ENCODE data around the gene MMP25. TPM values are rescaled to one million over a fixed set of nuclear protein-coding genes. Genes with fewer than 3 reads are reported as not detected.
"Not testable (repeated sequence)": the region's sequence is repeated elsewhere in the genome, so short reads cannot be mapped to it uniquely, and the experiment has no call there.

The MMP25 gene
- total and polyA plus RNA-seq, 8 donors, result 0.28 to 1.6 (median 1.0) TPM

GRCh38 chr16:3080024-3080423 lies 33.7 kb downstream of the MMP25 start:
- H3K27me3 ChIP-seq, result no peaks in the 10 kb centered on the region
- H3K36me3 ChIP-seq, result no peaks in the 10 kb centered on the region
- no peak overlapping the region for H3K4me3 ChIP-seq
- no peaks in the 10 kb centered on the region for H3K9me3 ChIP-seq
- no peaks in the 10 kb centered on the region for H3K4me1 ChIP-seq
- intact Hi-C loops (cut with DNase I), result no loop called here
- FAIRE-seq (no peak), ATAC-seq (no peak), DNase-seq (peak in 1 of 6 donors; percentile 26)
- 79 to 89% methylated on average over 17 of the region's 17 CpGs for WGBS, 2 donors
- H3K27ac ChIP-seq, result no peak overlapping the region
- no peak for TF ChIP-seq CTCF (IDR thresholded peaks at IDR 0.05)

GRCh38 chr16:3081957-3082356 lies 35.6 kb downstream of the MMP25 start:
- FAIRE-seq; H3K9me3 ChIP-seq; intact Hi-C loops (cut with DNase I); H3K4me1 ChIP-seq; H3K36me3 ChIP-seq; ATAC-seq; H3K27me3 ChIP-seq; H3K4me3 ChIP-seq; H3K27ac ChIP-seq: not testable (repeated sequence)
- peak in 1 of 6 donors; percentile 23 for DNase-seq
- WGBS, 2 donors, result 83 to 87% methylated on average over 12 to 13 of the region's 13 CpGs

DNA sequence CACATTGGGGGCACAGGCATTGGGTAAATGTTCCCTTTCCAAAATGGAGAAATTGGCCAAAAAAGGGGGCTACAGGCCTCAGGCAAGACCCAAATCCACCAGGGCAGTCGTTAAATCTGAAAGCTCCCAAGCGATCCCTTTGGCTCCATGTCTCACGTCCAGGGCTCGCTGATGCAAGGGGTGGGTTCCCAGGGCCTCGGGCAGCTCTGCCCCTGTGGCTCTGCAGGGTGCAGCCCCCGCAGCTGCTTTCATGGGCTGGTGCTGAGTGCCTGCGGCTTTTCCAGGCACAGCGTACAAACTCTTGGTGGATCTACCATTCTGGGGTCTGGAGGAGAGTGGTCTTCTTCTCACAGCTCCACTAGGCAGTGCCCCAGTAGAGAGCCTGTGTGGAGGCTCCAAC lies 37.0 kb downstream of the MMP25 start:
- intact Hi-C loops (cut with DNase I); FAIRE-seq: not testable (repeated sequence)
- WGBS, 2 donors, result 84 to 90% methylated on average over 8 of the region's 8 CpGs

GRCh38 chr16:3084491-3084890 lies 38.1 kb downstream of the MMP25 start:
- Histone ChIP-seq H3K9me3 (no peaks in the 10 kb centered on the region), H3K27me3 (no peaks in the 10 kb centered on the region), H3K4me3 (no peak overlapping the region), H3K4me1 (no peaks in the 10 kb centered on the region), H3K36me3 (no peaks in the 10 kb centered on the region), H3K27ac (no peak overlapping the region)
- FAIRE-seq (no peak), ATAC-seq (no peak), DNase-seq (no peak)
- 77 to 89% methylated on average over 1 of the region's 1 CpG for WGBS, 2 donors
- TF ChIP-seq CTCF (IDR thresholded peaks at IDR 0.05), result no peak
- intact Hi-C loops (cut with DNase I), result no loop called here

More for the DNA sequence above, 37.0 kb downstream of the MMP25 start:
- H3K4me1 ChIP-seq, H3K27ac ChIP-seq, H3K9me3 ChIP-seq, H3K36me3 ChIP-seq, H3K4me3 ChIP-seq, ATAC-seq, H3K27me3 ChIP-seq: not testable (repeated sequence)
- peak in 2 of 6 donors; percentile 6 to 12 for DNase-seq

- ATAC-seq, result no peak
- intact Hi-C loops (cut with DNase I), result no loop called here
- Histone ChIP-seq H3K27ac (no peak overlapping the region), H3K27me3 (no peaks in the 10 kb centered on the region), H3K4me1 (no peaks in the 10 kb centered on the region), H3K9me3 (no peaks in the 10 kb centered on the region), H3K4me3 (no peak overlapping the region), H3K36me3 (no peaks in the 10 kb centered on the region)
- FAIRE-seq, result no peak
- 73 to 74% methylated on average over 7 of the region's 7 CpGs for WGBS, 2 donors
- no peak for TF ChIP-seq CTCF (IDR thresholded peaks at IDR 0.05)
- no peak for DNase-seq
These were observed 38.8 kb downstream of the MMP25 start for GRCh38 chr16:3084969-3085670.

DNA sequence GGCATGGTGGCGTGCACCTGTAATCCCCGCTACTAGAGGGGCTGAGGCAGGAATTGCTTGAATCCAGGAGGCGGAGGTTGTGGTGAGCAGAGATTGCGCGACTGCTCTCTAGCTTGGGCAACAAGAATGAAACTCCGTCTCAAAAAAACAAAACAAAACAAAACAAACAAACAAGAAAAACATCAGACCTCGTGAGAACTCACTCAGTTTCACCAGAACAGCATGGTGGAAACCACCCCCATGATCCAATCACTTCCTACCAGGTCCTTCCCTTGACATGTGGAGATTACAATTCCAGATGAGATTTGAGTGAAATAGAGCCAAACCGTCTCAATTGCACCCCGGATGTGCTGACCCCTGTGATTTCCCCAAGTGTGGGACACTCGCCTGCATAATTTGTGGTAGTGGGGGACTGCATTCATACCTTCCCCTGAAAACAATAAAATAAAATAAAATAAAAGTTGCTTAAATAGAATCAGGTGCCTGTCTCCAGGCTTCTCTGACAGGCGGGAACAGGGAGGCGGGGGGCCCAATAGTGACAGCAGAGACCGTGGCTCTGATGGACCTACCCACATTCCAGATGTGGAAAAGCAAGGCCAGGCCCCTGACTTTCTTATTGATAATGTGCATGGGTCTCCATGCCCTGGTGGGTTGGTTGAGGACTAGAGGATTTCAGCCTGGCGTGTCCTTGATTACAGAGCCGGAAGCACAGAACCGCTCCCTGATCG lies 39.7 kb downstream of the MMP25 start:
- peak overlapping the region in 1 of 4 donors; percentile 18 for H3K4me3 ChIP-seq
- TF ChIP-seq CTCF (IDR thresholded peaks at IDR 0.05), result no peak
- intact Hi-C loops (cut with DNase I), result no loop called here
- DNase-seq (no peak), FAIRE-seq (no peak), ATAC-seq (no peak)
- no peaks in the 10 kb centered on the region for H3K36me3 ChIP-seq
- H3K9me3 ChIP-seq, result no peaks in the 10 kb centered on the region
- no peaks in the 10 kb centered on the region for H3K4me1 ChIP-seq
- 80 to 85% methylated on average over 17 of the region's 17 CpGs for WGBS, 2 donors
- H3K27me3 ChIP-seq, result no peaks in the 10 kb centered on the region
- no peak overlapping the region for H3K27ac ChIP-seq

Measured in pancreas (tissue), 10 donors.